CD4-positive, alpha-beta T cell (primary cell): ENCODE results near the gene WNK2. TPM values are rescaled to one million over a fixed set of nuclear protein-coding genes. Genes with fewer than 3 reads are reported as not detected.

ENCODE experiments used
- ATAC-seq: fragments of 200-7000 bp; cut with Tn5 transposase; one replicate; pipeline ENCODE4 v1.10.0; 2022; ENCODE audit warnings: mild to moderate bottlenecking; ENCODE audit not compliant: poor library complexity
- CTCF ChIA-PET: fragments of 350-600 bp; sonication (Branson Sonifier 250); formaldehyde crosslinking; loops from one replicate; lab custom pipeline; 2021; ENCODE audit warnings: antibody characterized with exemption, inconsistent platforms; lab: Charles Lee
- POLR2A ChIA-PET: fragments of 350-600 bp; sonication (Branson Sonifier 250); formaldehyde crosslinking; loops from one replicate; lab custom pipeline; 2021; ENCODE audit warnings: antibody characterized with exemption, inconsistent platforms; lab: Charles Lee
- DNase-seq, 14 experiments: peaks; one replicate each; pipeline ENCODE4 v3.0.0-alpha.2; 2013 to 2020; ENCODE audit warnings: mixed read lengths in 2 of 14
- H3K27ac ChIP-seq, 2 donors: one replicate each; pipeline versions ENCODE4 v1.5.1 to v1.7.0; 2013; ENCODE audit warnings: low read length in 2 of 2, low read depth in 1 of 2, mild to moderate bottlenecking in 1 of 2
- H3K27me3 ChIP-seq, 2 experiments: 1 replicate in 1 of 2; 2 replicates in 1 of 2; pipeline versions ENCODE4 v1.6.1 to v1.7.0; 2013; ENCODE audit warnings: low read length in 2 of 2, control low read depth in 1 of 2, mild to moderate bottlenecking in 1 of 2, moderate library complexity in 1 of 2; ENCODE audit not compliant: insufficient read depth in 2 of 2, control insufficient read depth in 1 of 2
- H3K36me3 ChIP-seq: one replicate; pipeline ENCODE4 v1.6.1; 2013; ENCODE audit warnings: low read length, control low read depth; ENCODE audit not compliant: insufficient read depth
- H3K4me1 ChIP-seq: one replicate; pipeline ENCODE4 v1.6.1; 2013; ENCODE audit warnings: low read length, control low read depth; ENCODE audit not compliant: insufficient read depth
- H3K4me3 ChIP-seq: one replicate; pipeline ENCODE4 v1.5.1; 2013; ENCODE audit warnings: mild to moderate bottlenecking, low read length, moderate library complexity
- H3K9me3 ChIP-seq, 2 experiments: 1 replicate in 1 of 2; 2 replicates in 1 of 2; pipeline versions ENCODE4 v1.6.1 to v1.7.0; 2013; ENCODE audit warnings: low read length in 2 of 2, mild to moderate bottlenecking in 2 of 2, control low read depth in 1 of 2, moderate library complexity in 1 of 2; ENCODE audit not compliant: control insufficient read depth in 1 of 2, insufficient read depth in 1 of 2
- H3K27ac Mint-ChIP-seq: one replicate; pipeline ENCODE4 v1.8.0; 2020; ENCODE audit warnings: mixed read lengths
- H3K27me3 Mint-ChIP-seq: one replicate; pipeline ENCODE4 v1.8.0; 2021; ENCODE audit warnings: mixed read lengths
- H3K36me3 Mint-ChIP-seq: one replicate; pipeline ENCODE4 v1.8.0; 2021; ENCODE audit warnings: low read depth, mixed read lengths
- H3K4me1 Mint-ChIP-seq: one replicate; pipeline ENCODE4 v1.8.0; 2021; ENCODE audit warnings: low read depth, mixed read lengths
- H3K4me3 Mint-ChIP-seq: one replicate; pipeline ENCODE4 v1.8.0; 2020; ENCODE audit warnings: mild to moderate bottlenecking, mixed read lengths
- H3K9me3 Mint-ChIP-seq: one replicate; pipeline ENCODE4 v1.8.0; 2020; ENCODE audit warnings: mixed read lengths
- CTCF ChIP-seq: fragments of 200-600 bp; IDR thresholded peaks from one replicate; pipeline ENCODE4 v1.8.0; 2022; ENCODE audit warnings: antibody characterized with exemption, mild to moderate bottlenecking
- intact Hi-C, 2 experiments: fragments of 100-400 bp; cut with DNase I in 1 of 2; cut with micrococcal nuclease in 1 of 2; formaldehyde crosslinking; loops; one replicate each; pipeline versions ENCODE4 v1.15.1 to v1.9.0; 2023 to 2025; cut with DNase I, micrococcal nuclease
- total RNA-seq, 174 experiments: library from RNA in 2 of 174; stranded (reverse) in 2 of 174; gene quantifications; one replicate each; pipeline ENCODE4 v1.2.3 and lab custom pipeline; 2021 to 2026

WNK2 gene
- total RNA-seq, 2 experiments from 2014 or later = 0.19 to 0.22 TPM

DNA sequence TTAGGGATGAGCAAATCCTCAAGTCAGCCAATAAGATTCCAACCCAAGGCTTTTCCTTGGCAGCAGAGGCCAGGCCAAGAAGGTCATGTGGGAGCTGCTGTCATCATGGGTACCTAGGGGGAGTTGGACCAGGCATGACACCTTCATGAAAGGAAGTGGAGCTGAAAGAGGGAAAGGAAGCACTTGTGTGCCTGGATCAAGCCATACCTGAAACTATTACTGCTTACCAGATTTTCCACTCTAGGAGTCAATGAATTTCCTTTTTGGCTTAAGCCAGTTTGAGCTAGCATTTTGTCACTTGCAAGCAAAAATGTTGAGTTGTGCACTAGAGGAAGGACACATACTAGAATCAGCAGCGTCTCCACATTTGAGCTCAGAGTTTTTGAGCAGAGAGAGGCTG, 14.5 kb upstream of the WNK2 start:
- ChIA-PET POLR2A (no interaction called here), CTCF (interaction anchor here (1.4 kb wide), 1 partner anchor 15 kb away, joined by 4 read pairs; no protein-coding TSS in a partner anchor)
- H3K4me1 ChIP-seq = peaks cover 7% of the 10 kb centered on the region
- H3K27me3 Mint-ChIP-seq = no peaks in the 10 kb centered on the region
- H3K27ac ChIP-seq = no peak overlapping the region
- H3K27ac Mint-ChIP-seq = no peak overlapping the region
- H3K9me3 ChIP-seq = no peaks in the 10 kb centered on the region
- no peak for ATAC-seq
- DNase-seq = no peak
- intact Hi-C loops = loop anchor here in 1 of 2 experiments (10.0 kb wide), 1 partner anchor 395 kb away; no protein-coding TSS in a partner anchor
- no peak overlapping the region for H3K4me3 ChIP-seq
- no peaks in the 10 kb centered on the region for H3K36me3 ChIP-seq
- H3K9me3 Mint-ChIP-seq = no peaks in the 10 kb centered on the region
- no peak overlapping the region for H3K4me3 Mint-ChIP-seq
- H3K4me1 Mint-ChIP-seq = peaks cover 6% of the 10 kb centered on the region
- H3K27me3 ChIP-seq = no peaks in the 10 kb centered on the region
- no peaks in the 10 kb centered on the region for H3K36me3 Mint-ChIP-seq
- TF ChIP-seq CTCF = no peak

DNA sequence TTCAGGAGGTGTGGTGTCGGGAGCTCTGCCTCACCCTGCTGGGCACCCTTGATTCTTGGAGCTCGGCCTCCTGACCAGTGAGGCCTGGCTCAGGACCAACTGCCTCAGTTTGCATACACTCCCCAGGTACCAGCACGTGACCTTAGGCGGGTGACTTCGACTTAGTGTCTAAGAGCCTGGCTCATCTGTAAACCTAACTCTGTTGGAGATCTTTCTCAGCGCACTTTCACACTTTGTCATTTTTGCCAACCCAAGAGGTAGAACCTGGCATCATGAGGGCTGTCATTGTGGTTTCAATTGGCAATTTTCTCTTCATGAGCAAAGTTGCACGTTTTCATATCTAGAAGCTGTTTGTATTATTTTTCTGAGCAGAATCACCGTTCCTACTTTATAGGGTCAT, 13.4 kb upstream of the WNK2 start:
- H3K4me3 Mint-ChIP-seq = no peak overlapping the region
- H3K4me1 Mint-ChIP-seq = peaks cover 6% of the 10 kb centered on the region
- Histone ChIP-seq H3K4me3 (no peak overlapping the region), H3K27ac (no peak overlapping the region), H3K9me3 (no peaks in the 10 kb centered on the region), H3K27me3 (no peaks in the 10 kb centered on the region), H3K4me1 (peaks cover 7% of the 10 kb centered on the region), H3K36me3 (no peaks in the 10 kb centered on the region)
- no peaks in the 10 kb centered on the region for H3K9me3 Mint-ChIP-seq
- TF ChIP-seq CTCF = no peak
- H3K27me3 Mint-ChIP-seq = no peaks in the 10 kb centered on the region
- no peak overlapping the region for H3K27ac Mint-ChIP-seq
- intact Hi-C loops = no loop called here
- H3K36me3 Mint-ChIP-seq = no peaks in the 10 kb centered on the region
- no peak for DNase-seq
- ChIA-PET POLR2A (no interaction called here), CTCF (no interaction called here)
- ATAC-seq = no peak

- H3K27me3 ChIP-seq = no peaks in the 10 kb centered on the region
- H3K9me3 Mint-ChIP-seq = no peaks in the 10 kb centered on the region
- DNase-seq (no peak), ATAC-seq (no peak)
- peaks cover 7% of the 10 kb centered on the region for H3K4me1 ChIP-seq
- no peaks in the 10 kb centered on the region for H3K27me3 Mint-ChIP-seq
- intact Hi-C loops = no loop called here
- H3K36me3 Mint-ChIP-seq = no peaks in the 10 kb centered on the region
- no peak for TF ChIP-seq CTCF
- H3K4me3 Mint-ChIP-seq = no peak overlapping the region
- ChIA-PET CTCF (no interaction called here), POLR2A (no interaction called here)
- peaks cover 6% of the 10 kb centered on the region for H3K4me1 Mint-ChIP-seq
- H3K27ac ChIP-seq = no peak overlapping the region
- no peak overlapping the region for H3K27ac Mint-ChIP-seq
- H3K4me3 ChIP-seq = no peak overlapping the region
- no peaks in the 10 kb centered on the region for H3K9me3 ChIP-seq
- no peaks in the 10 kb centered on the region for H3K36me3 ChIP-seq
Observed at GRCh38 chr9:93171261-93171990, 12.5 kb upstream of the WNK2 start.
